HCT116 (cell line): ENCODE measurements around the gene MACIR. TPM values are rescaled to one million over a fixed set of nuclear protein-coding genes. Genes with fewer than 3 reads are reported as not detected.

Experiments used
- ATAC-seq: fragments of 200-7000 bp; cut with Tn5 transposase; 2 replicates; pipeline ENCODE4 v1.9.1; 2020; ENCODE audit warnings: mild to moderate bottlenecking, moderate library complexity
- BruUV-seq: library from RNA; stranded (reverse); fragments of 400-500 nt; replicated peaks from 2 replicates; lab custom pipeline; 2021; lab: Mats Ljungman, UMichigan
- CTCF ChIA-PET: fragments of 300-600 bp; sonication (Branson Sonifier 250); formaldehyde crosslinking; loops from one replicate; lab custom pipeline; 2021; ENCODE audit warnings: antibody characterized with exemption; lab: Charles Lee
- POLR2A ChIA-PET: fragments of 300-600, 350-600 bp; sonication (Branson Sonifier 250); formaldehyde crosslinking; loops from one replicate; lab custom pipeline; 2021; ENCODE audit warnings: antibody characterized with exemption; lab: Charles Lee
- RAD21 ChIA-PET, 2 experiments: fragments of 300-600 bp; sonication (Branson Sonifier 250); formaldehyde crosslinking; loops; one replicate each; lab custom pipeline; 2023; ENCODE audit warnings: low total read pairs in 2 of 2; ENCODE audit not compliant: uncharacterized antibody in 2 of 2, unreplicated experiment in 2 of 2, low non-redundant PET in 1 of 2; lab: Charles Lee
- DNase-seq: peaks from one replicate; pipeline ENCODE4 v3.0.0-alpha.2; 2010; ENCODE audit warnings: low read depth, low spot score
- H2AFZ ChIP-seq: fragments of 200-600 bp; shearing (Covaris generic), sonication (generic); 2 replicates; pipeline ENCODE4 v1.6.1; 2017; ENCODE audit warnings: low read depth, mixed run types, mixed read lengths, antibody characterized with exemption, low read length; ENCODE audit not compliant: poor library complexity, severe bottlenecking
- H3K27ac ChIP-seq: 2 replicates; pipeline ENCODE4 v1.5.1; 2012; ENCODE audit warnings: low read depth, low read length
- H3K27me3 ChIP-seq: fragments of 200-600 bp; sonication (generic); 2 replicates; pipeline ENCODE4 v1.6.1; 2016; ENCODE audit warnings: mixed run types, low read length, mixed read lengths; ENCODE audit not compliant: insufficient read depth
- H3K36me3 ChIP-seq, 2 experiments: fragments of 200-500 bp in 1 of 2; fragments of 200-600 bp in 1 of 2; sonication (Bioruptor generic) in 1 of 2; sonication (generic) in 1 of 2; 2 replicates each; pipeline versions ENCODE4 v1.5.1 to v1.6.1; 2014 to 2016; ENCODE audit warnings: low read length in 2 of 2, inconsistent platforms in 1 of 2, mixed read lengths in 1 of 2, mixed run types in 1 of 2; ENCODE audit not compliant: insufficient read depth in 2 of 2, control insufficient read depth in 1 of 2
- H3K4me1 ChIP-seq, 2 experiments: fragments of 200-600 bp in 1 of 2; sonication (generic) in 1 of 2; 2 replicates each; pipeline versions ENCODE4 v1.5.1 to v1.6.1; 2012 to 2017; ENCODE audit warnings: low read length in 2 of 2, inconsistent platforms in 1 of 2, mild to moderate bottlenecking in 1 of 2, mixed read lengths in 1 of 2, mixed run types in 1 of 2, moderate library complexity in 1 of 2; ENCODE audit not compliant: insufficient read depth in 2 of 2, control insufficient read depth in 1 of 2
- H3K4me2 ChIP-seq: fragments of 200-600 bp; sonication (generic); 2 replicates; pipeline ENCODE4 v1.6.1; 2017; ENCODE audit warnings: mixed run types, low read length, mixed read lengths
- H3K4me3 ChIP-seq, 2 experiments: fragments of 200-600 bp in 1 of 2; sonication (generic) in 1 of 2; replicated peaks in 1 of 2; 2 replicates each; pipeline ENCODE4 v1.5.1; 2011 to 2016; ENCODE audit warnings: low read length in 2 of 2, control low read depth in 1 of 2, low read depth in 1 of 2, mild to moderate bottlenecking in 1 of 2, mixed read lengths in 1 of 2, mixed run types in 1 of 2
- H3K79me2 ChIP-seq: fragments of 200-600 bp; sonication (generic); 2 replicates; pipeline ENCODE4 v1.6.1; 2017; ENCODE audit warnings: mild to moderate bottlenecking, mixed run types, low read length, moderate library complexity, mixed read lengths; ENCODE audit not compliant: insufficient read depth
- H3K9ac ChIP-seq: fragments of 200-600 bp; sonication (generic); 2 replicates; pipeline ENCODE4 v1.6.1; 2016; ENCODE audit warnings: low read length, mixed read lengths
- H3K9me2 ChIP-seq: fragments of 200-600 bp; sonication (generic), shearing (Covaris generic); 2 replicates; pipeline ENCODE4 v1.6.1; 2017; ENCODE audit warnings: mixed run types, mild to moderate bottlenecking, moderate library complexity; ENCODE audit not compliant: insufficient read depth
- H3K9me3 ChIP-seq, 2 experiments: fragments of 200-500 bp in 1 of 2; fragments of 200-600 bp in 1 of 2; sonication (Bioruptor generic) in 1 of 2; sonication (generic) in 1 of 2; 2 replicates each; pipeline ENCODE4 v1.6.1; 2014 to 2017; ENCODE audit warnings: low read length in 2 of 2, mixed read lengths in 2 of 2, inconsistent platforms in 1 of 2, low read depth in 1 of 2, mild to moderate bottlenecking in 1 of 2, mixed run types in 1 of 2, moderate library complexity in 1 of 2; ENCODE audit not compliant: control insufficient read depth in 1 of 2, insufficient read depth in 1 of 2
- H4K20me1 ChIP-seq: fragments of 200-600 bp; sonication (generic), shearing (Covaris generic); 2 replicates; pipeline ENCODE4 v1.6.1; 2017; ENCODE audit warnings: mixed run types, mild to moderate bottlenecking, moderate library complexity; ENCODE audit not compliant: insufficient read depth
- CEBPB ChIP-seq: IDR thresholded peaks from 2 replicates; pipeline ENCODE4 v1.6.1; 2012; ENCODE audit warnings: low read depth
- ELF1 ChIP-seq: IDR thresholded peaks from 2 replicates; pipeline ENCODE4 v1.6.1; 2012; ENCODE audit warnings: low read depth, borderline replicate concordance
- FOSL1 ChIP-seq: IDR thresholded peaks from 2 replicates; pipeline ENCODE4 v1.6.1; 2012; ENCODE audit warnings: low read depth
- POLR2A ChIP-seq: IDR thresholded peaks from 2 replicates; pipeline ENCODE4 v1.7.0; 2011; ENCODE audit warnings: borderline replicate concordance; ENCODE audit not compliant: insufficient read depth, insufficient read length; ENCODE audit errors: extremely low read depth
- POLR2AphosphoS5 ChIP-seq: IDR thresholded peaks from 2 replicates; pipeline ENCODE4 v1.6.1; 2011; ENCODE audit warnings: mild to moderate bottlenecking, low read depth, low read length, moderate library complexity
- RAD21 ChIP-seq: IDR thresholded peaks from 2 replicates; pipeline ENCODE4 v1.6.1; 2012; ENCODE audit warnings: low read depth, mild to moderate bottlenecking
- TCF7L2 ChIP-seq: IDR thresholded peaks from 2 replicates; pipeline ENCODE4 v1.7.0; 2011; ENCODE audit warnings: borderline replicate concordance, inconsistent platforms; ENCODE audit not compliant: insufficient read depth, insufficient read length; ENCODE audit errors: extremely low read depth
- YY1 ChIP-seq: IDR thresholded peaks from 2 replicates; pipeline ENCODE4 v1.6.1; 2011; ENCODE audit warnings: low read length, low read depth, moderate library complexity, mild to moderate bottlenecking; ENCODE audit not compliant: insufficient replicate concordance; ENCODE audit errors: extremely low read depth
- ZFX ChIP-seq: fragments of 450-650 bp; IDR thresholded peaks from 2 replicates; pipeline ENCODE4 v1.6.1; 2017
- ZNF274 ChIP-seq: fragments of 200-500 bp; sonication (Bioruptor generic); IDR thresholded peaks from 2 replicates; pipeline ENCODE4 v1.6.1; 2014; ENCODE audit warnings: mild to moderate bottlenecking, low read depth, low read length, inconsistent platforms
- intact Hi-C: fragments of 100-400 bp; cut with micrococcal nuclease; formaldehyde crosslinking; loops from 2 replicates; pipeline ENCODE4 v1.10.0; 2022
- total RNA-seq: library from RNA; stranded (reverse); gene quantifications from one replicate; pipeline ENCODE4 v1.2.1, GENCODE V29; 2021; ENCODE audit not compliant: unreplicated experiment
- TF ChIP-seq, protein P1 (sequence below): IDR thresholded peaks from 2 replicates; pipeline ENCODE4 v1.6.1; 2011; ENCODE audit warnings: mild to moderate bottlenecking, low read length, moderate library complexity; ENCODE audit not compliant: insufficient replicate concordance; ENCODE audit errors: extremely low read depth
- TF ChIP-seq, protein P2 (sequence below): IDR thresholded peaks from 2 replicates; pipeline ENCODE4 v1.6.1; 2012; ENCODE audit warnings: low read depth
- TF ChIP-seq, protein P3 (sequence below): IDR thresholded peaks from 2 replicates; pipeline ENCODE4 v1.6.1; 2012
- TF ChIP-seq, protein P4 (sequence below): IDR thresholded peaks from 2 replicates; pipeline ENCODE4 v1.6.1; 2012

MACIR gene
- total RNA-seq, 1 experiment from 2014 or later, result 10.4 TPM

DNA sequence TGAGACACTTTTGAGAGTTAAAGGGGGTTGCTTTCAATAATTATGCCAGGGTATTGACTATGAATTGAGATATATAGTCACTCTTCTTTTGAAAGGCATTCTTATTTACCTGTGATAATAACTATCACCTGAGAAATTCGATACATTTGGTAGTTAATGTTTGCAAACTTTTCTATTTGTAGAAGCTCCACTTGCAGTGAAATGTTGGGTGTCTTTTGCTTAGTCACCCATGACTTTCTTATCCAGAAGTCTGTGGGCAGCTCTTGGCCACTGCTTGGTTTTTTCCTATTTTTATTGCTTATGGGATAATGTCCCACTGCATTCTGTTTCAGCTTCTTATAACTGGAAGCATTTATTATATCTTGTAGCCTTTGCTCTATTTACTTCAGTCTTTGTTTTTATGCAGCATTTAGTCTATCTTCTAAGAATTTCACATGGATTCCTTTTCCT, 3.9 kb downstream of the MACIR start:
- no peak overlapping the region for H3K27ac ChIP-seq
- H3K4me3 ChIP-seq, result no peak overlapping the region
- peaks cover 5% of the 10 kb centered on the region; the same call in 1 of the 2 replicates for H4K20me1 ChIP-seq

More for the DNA sequence above, 3.9 kb downstream of the MACIR start:
- intact Hi-C loops, result no loop called here
- Histone ChIP-seq H3K9ac (no peak overlapping the region), H3K9me2 (no peaks in the 10 kb centered on the region; the same call in 1 of the 2 replicates), H3K36me3 (no peaks in the 10 kb centered on the region), H3K79me2 (peaks cover 70% of the 10 kb centered on the region), H3K4me2 (no peak overlapping the region), H3K4me1 (peaks cover 3 to 25% of the 10 kb centered on the region in 2 experiments), H3K9me3 (no peaks in the 10 kb centered on the region), H2AFZ (no peak overlapping the region), H3K27me3 (no peaks in the 10 kb centered on the region)
- TF ChIP-seq ELF1, result no peak
- TF ChIP-seq ZNF274, result no peak
- no peak for TF ChIP-seq YY1
- TF ChIP-seq ZFX, result no peak
- TF ChIP-seq, protein P1, sequence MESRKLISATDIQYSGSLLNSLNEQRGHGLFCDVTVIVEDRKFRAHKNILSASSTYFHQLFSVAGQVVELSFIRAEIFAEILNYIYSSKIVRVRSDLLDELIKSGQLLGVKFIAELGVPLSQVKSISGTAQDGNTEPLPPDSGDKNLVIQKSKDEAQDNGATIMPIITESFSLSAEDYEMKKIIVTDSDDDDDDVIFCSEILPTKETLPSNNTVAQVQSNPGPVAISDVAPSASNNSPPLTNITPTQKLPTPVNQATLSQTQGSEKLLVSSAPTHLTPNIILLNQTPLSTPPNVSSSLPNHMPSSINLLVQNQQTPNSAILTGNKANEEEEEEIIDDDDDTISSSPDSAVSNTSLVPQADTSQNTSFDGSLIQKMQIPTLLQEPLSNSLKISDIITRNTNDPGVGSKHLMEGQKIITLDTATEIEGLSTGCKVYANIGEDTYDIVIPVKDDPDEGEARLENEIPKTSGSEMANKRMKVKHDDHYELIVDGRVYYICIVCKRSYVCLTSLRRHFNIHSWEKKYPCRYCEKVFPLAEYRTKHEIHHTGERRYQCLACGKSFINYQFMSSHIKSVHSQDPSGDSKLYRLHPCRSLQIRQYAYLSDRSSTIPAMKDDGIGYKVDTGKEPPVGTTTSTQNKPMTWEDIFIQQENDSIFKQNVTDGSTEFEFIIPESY, result no peak
- TF ChIP-seq, protein P2, sequence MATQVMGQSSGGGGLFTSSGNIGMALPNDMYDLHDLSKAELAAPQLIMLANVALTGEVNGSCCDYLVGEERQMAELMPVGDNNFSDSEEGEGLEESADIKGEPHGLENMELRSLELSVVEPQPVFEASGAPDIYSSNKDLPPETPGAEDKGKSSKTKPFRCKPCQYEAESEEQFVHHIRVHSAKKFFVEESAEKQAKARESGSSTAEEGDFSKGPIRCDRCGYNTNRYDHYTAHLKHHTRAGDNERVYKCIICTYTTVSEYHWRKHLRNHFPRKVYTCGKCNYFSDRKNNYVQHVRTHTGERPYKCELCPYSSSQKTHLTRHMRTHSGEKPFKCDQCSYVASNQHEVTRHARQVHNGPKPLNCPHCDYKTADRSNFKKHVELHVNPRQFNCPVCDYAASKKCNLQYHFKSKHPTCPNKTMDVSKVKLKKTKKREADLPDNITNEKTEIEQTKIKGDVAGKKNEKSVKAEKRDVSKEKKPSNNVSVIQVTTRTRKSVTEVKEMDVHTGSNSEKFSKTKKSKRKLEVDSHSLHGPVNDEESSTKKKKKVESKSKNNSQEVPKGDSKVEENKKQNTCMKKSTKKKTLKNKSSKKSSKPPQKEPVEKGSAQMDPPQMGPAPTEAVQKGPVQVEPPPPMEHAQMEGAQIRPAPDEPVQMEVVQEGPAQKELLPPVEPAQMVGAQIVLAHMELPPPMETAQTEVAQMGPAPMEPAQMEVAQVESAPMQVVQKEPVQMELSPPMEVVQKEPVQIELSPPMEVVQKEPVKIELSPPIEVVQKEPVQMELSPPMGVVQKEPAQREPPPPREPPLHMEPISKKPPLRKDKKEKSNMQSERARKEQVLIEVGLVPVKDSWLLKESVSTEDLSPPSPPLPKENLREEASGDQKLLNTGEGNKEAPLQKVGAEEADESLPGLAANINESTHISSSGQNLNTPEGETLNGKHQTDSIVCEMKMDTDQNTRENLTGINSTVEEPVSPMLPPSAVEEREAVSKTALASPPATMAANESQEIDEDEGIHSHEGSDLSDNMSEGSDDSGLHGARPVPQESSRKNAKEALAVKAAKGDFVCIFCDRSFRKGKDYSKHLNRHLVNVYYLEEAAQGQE, result no peak
- TF ChIP-seq FOSL1, result no peak
- TF ChIP-seq, protein P3, sequence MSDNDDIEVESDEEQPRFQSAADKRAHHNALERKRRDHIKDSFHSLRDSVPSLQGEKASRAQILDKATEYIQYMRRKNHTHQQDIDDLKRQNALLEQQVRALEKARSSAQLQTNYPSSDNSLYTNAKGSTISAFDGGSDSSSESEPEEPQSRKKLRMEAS, result no peak
- TF ChIP-seq POLR2A, result no peak
- no peak for TF ChIP-seq CEBPB
- no peak for TF ChIP-seq RAD21
- no peak for TF ChIP-seq POLR2AphosphoS5
- TF ChIP-seq TCF7L2, result no peak
- TF ChIP-seq, protein P4, sequence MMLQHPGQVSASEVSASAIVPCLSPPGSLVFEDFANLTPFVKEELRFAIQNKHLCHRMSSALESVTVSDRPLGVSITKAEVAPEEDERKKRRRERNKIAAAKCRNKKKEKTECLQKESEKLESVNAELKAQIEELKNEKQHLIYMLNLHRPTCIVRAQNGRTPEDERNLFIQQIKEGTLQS, result no peak
- BruUV-seq, result no TSS peak
- CTCF ChIA-PET, result no interaction called here
- ATAC-seq (no peak), DNase-seq (no peak)
- RAD21 ChIA-PET, result no interaction called here
- POLR2A ChIA-PET, result no interaction called here
